ENCODE results near the gene OR1M1.

Gene OR1M1

GRCh38 chr19:9075064-9075949 is 11.6 kb upstream of the OR1M1 start:
- no peak for DNase-seq (ENCODE audit: extremely low spot score)
- ChIA-PET CTCF (no interaction called here), POLR2A (no interaction called here)
- no peak for TF ChIP-seq CTCF (IDR thresholded peaks at IDR 0.05; ENCODE audit: control extremely low read depth, extremely low read depth, low read depth, missing control alignments)

GRCh38 chr19:9076901-9077300 is 10.0 kb upstream of the OR1M1 start:
- ChIA-PET CTCF (no interaction called here), POLR2A (no interaction called here)
- DNase-seq (ENCODE audit: extremely low spot score): no peak
- TF ChIP-seq CTCF (IDR thresholded peaks at IDR 0.05; ENCODE audit: control extremely low read depth, extremely low read depth, low read depth, missing control alignments): no peak

- DNase-seq (ENCODE audit: extremely low spot score): no peak
- no peak for TF ChIP-seq CTCF (IDR thresholded peaks at IDR 0.05; ENCODE audit: control extremely low read depth, extremely low read depth, low read depth, missing control alignments)
- ChIA-PET CTCF (no interaction called here), POLR2A (no interaction called here)
These were observed 8.2 kb upstream of the OR1M1 start for GRCh38 chr19:9078651-9079050.

- CTCF ChIA-PET: no interaction called here
- POLR2A ChIA-PET: no interaction called here
- no peak for TF ChIP-seq CTCF (IDR thresholded peaks at IDR 0.05; ENCODE audit: control extremely low read depth, extremely low read depth, low read depth, missing control alignments)
- no peak for DNase-seq (ENCODE audit: extremely low spot score)
These were observed 20.5 kb downstream of the OR1M1 start, which contains the start of gene OR7G2 for GRCh38 chr19:9107375-9107774. Gene OR7G2 (minus strand): TSS chr19:9107475. CDS start chr19:9103243, 4,232 bp downstream.

- ChIA-PET CTCF (no interaction called here), POLR2A (no interaction called here)
- TF ChIP-seq CTCF (IDR thresholded peaks at IDR 0.05; ENCODE audit: control extremely low read depth, extremely low read depth, low read depth, missing control alignments): no peak
- DNase-seq (ENCODE audit: extremely low spot score): no peak
These were observed 23.1 kb downstream of the OR1M1 start for GRCh38 chr19:9109959-9110358.

- ChIA-PET POLR2A (no interaction called here), CTCF (no interaction called here)
- no peak for TF ChIP-seq CTCF (IDR thresholded peaks at IDR 0.05; ENCODE audit: control extremely low read depth, extremely low read depth, low read depth, missing control alignments)
- DNase-seq (ENCODE audit: extremely low spot score): no peak
These were observed 28.5 kb downstream of the OR1M1 start, which contains the start of gene OR7G1 for GRCh38 chr19:9115307-9115813. Gene OR7G1 (minus strand): TSS chr19:9115763. CDS start chr19:9115763, 0 bp downstream.
